HG03432 (cell line): Measurements from ENCODE around the gene SOX8.
"Not testable (repeated sequence)": the region's sequence is repeated elsewhere in the genome, so short reads cannot be mapped to it uniquely, and the experiment has no call there.

Experiments
- ATAC-seq: cut with Tn5 transposase; IDR thresholded peaks from one replicate; pipeline ENCODE4 v1.9.1; 2021; ENCODE audit warnings: mild to moderate bottlenecking, moderate library complexity; ENCODE audit not compliant: unreplicated experiment

Gene SOX8

GRCh38 chr16:1021553-1022160 is 40.1 kb downstream of the SOX8 start:
- ATAC-seq: no peak

GRCh38 chr16:1022466-1022865 is 40.9 kb downstream of the SOX8 start:
- no peak for ATAC-seq

- no peak for ATAC-seq
Measured at GRCh38 chr16:1024138-1024537, 42.6 kb downstream of the SOX8 start.

GRCh38 chr16:1025183-1025809 is 43.7 kb downstream of the SOX8 start:
- not testable (repeated sequence) for ATAC-seq

GRCh38 chr16:1026057-1026783 is 44.6 kb downstream of the SOX8 start:
- ATAC-seq: no peak

GRCh38 chr16:1026784-1027500 is 45.4 kb downstream of the SOX8 start:
- no peak for ATAC-seq

GRCh38 chr16:1027501-1027815 is 45.9 kb downstream of the SOX8 start:
- ATAC-seq: no peak

- ATAC-seq: no peak
Measured at GRCh38 chr16:1028056-1028455, 46.5 kb downstream of the SOX8 start.

- no peak for ATAC-seq
Measured at GRCh38 chr16:1028524-1029258, 47.1 kb downstream of the SOX8 start.

- ATAC-seq: no peak
Measured at GRCh38 chr16:1029259-1029545, 47.6 kb downstream of the SOX8 start.

GRCh38 chr16:1030473-1030901 is 48.9 kb downstream of the SOX8 start:
- ATAC-seq: no peak

GRCh38 chr16:1031666-1032065 is 50.1 kb downstream of the SOX8 start:
- ATAC-seq: no peak

- no peak for ATAC-seq
Measured at GRCh38 chr16:1032607-1033006, 51.0 kb downstream of the SOX8 start.

GRCh38 chr16:1033128-1033679 is 51.6 kb downstream of the SOX8 start:
- no peak for ATAC-seq

GRCh38 chr16:1034230-1035065 is 52.9 kb downstream of the SOX8 start:
- no peak for ATAC-seq

- ATAC-seq: no peak
Measured at GRCh38 chr16:1035066-1035415, 53.5 kb downstream of the SOX8 start.

GRCh38 chr16:1036166-1036565 is 54.6 kb downstream of the SOX8 start:
- ATAC-seq: no peak
